HG02938 (cell line): ENCODE results near the gene CA10.

Experiments used
- ATAC-seq: cut with Tn5 transposase; IDR thresholded peaks from one replicate; pipeline ENCODE4 v1.9.1; 2021; ENCODE audit warnings: mild to moderate bottlenecking, moderate library complexity; ENCODE audit not compliant: unreplicated experiment

The CA10 gene

DNA sequence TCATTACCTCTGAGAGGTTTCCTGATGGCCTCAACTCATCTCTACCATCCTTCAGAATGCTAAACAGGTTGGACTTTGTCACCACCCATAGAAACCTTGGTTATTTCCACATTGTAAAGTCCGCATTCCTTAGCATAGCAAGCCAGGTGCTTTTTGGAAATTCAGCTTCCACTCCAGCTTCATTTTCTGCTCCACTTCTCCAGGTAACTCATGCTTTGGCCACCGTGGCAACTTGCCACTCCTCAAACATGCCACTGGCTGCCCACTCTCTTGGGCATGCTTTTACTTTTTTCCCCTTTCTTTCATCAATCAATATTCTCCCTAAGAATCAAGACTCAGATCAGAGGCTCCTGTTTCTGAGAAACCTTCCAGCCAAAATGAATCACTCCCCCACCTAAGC, 203.3 kb downstream of the CA10 start:
- no peak for ATAC-seq

DNA sequence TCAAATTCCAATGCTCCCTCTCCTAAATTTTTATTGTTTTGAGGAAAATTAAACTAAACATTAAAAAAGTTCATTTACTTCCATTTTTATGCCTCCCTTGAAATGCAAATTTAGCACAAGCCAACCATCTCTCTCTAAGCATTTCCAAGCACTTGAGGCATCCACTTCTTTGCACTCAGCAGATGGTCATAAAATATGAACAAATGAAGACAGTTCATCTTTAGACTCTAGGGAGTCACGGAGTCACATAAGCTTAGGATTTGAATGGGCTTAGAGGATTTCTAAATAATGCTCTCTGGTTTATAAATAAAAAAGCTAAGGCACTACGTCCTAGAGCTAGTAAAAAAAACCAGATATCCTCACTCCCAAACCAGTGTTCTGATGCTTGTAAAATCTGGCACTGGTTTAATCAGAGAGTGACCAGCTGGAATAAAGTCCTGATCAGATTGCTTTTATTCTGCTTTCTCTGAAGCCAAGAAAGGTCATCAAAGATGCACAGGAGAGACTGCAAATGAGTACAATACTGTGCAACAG, 204.2 kb downstream of the CA10 start:
- ATAC-seq: no peak

DNA sequence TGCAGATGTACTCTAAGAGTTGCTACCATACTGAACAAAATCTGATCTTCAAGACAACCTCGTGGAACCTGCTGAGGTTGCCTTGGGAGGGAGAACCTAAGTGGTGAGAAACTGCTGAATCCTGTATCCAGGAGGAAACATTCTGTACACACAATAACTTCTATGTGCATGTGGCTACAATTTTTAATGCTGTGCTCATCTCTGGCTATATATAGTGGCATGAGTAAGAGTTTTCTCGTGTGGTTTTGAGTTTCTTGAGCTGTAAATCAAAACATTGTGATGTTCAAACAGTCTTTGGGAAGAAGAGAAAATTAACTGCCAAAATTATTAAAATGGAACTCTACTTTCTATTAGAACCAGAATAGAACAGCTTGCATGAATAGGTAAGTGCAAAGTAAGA, 206.8 kb downstream of the CA10 start:
- no peak for ATAC-seq

DNA sequence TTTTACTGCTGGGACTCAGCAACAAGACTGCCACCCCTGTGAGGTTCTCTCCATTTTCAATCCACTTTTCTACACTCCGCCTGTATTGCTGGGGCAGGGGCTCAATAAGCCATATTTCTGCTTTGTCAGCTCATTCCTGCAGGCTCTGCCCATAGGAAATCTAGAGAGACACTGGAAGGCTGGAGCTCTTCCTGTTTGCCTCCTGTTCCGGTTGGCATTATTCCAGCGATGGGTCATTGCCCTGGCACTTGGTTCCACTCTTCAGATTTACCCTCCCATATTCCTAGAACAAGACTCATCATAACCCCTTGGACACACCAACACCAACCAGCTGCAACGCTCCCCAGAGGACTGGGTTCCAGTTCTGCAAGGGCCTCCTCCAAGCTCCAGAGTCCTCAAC, 210.4 kb downstream of the CA10 start:
- no peak for ATAC-seq

DNA sequence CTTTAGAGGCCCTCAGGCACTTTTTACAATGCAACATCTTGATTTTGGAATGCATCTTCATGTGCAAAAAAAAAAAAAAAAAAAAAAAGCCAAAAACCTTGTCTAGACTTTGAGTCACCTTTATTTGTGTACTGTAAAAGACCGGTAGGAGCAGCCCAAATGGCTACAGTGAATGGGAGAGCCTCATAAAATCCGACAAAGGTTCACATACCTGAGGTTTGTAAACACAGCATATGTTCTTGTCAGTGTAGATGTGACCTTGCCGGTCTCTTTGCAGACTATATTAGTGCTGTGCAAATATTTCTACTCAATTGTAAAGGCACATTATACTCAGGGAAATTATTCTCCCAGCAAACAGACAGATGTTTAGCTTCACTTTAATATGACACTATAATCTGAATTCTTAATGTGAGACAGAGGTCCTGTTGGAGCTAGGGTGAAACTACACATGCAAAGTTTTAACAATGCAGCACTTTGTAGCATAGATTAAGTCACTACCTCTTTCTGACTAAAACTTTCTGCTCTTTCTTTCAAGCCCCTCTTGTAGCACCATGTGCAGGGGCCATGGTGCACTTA, 211.3 kb downstream of the CA10 start:
- no peak for ATAC-seq

DNA sequence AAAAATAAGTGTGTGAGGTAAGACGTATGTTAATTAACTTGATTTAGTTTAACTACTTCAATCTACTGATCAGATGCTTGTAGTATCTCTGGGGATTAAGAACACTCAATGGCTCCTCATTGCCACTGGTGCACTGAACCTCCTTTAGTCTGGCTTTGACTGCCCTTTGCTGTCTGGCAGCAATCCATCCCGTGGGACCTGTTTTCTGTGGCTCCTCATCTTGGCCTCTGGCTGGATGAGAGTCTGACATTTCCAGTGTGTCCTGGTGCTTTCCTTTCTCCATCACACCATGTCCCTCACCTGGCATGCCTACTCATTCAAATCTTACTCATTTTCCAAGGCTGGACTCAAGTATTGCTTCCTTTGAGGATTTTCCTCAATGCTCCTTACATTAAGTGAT, 212.2 kb downstream of the CA10 start:
- no peak for ATAC-seq

DNA sequence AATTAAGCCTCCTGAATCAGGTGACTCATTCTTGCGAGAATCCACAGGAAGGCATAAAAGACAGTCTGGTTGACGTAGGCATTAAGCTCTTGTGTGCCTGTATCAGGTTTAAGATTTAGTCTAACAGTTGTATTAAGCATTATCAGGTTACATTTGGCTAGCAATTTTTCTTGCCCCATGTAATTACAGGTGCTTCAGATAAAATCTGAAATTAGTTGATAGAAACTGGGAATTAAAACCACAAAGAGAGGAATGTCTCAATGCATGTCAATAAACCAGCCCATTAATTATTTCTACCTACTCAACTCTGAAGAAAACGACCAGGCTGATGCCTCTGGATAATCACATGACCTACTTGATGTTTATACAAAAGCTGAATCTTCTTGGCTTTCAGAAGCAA, 217.2 kb downstream of the CA10 start:
- ATAC-seq: no peak

DNA sequence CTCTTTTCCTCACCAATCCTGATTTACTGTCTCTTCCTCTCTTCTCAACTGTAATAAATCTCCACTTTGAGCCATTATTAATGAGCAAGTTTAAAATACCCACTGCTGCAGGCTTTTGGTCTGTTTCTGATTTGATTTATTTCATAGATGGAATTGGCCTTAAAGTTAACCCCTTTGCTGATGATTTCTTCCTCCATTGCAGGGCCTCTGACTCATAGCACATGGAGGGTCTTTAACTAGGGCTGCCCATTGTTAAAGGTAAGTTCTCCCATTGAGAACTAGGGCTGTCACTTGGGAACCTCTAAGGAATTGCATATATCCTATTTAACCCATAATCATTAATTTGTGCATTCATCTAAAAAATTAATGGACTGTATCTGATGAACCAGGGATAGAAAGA, 221.2 kb downstream of the CA10 start:
- no peak for ATAC-seq

DNA sequence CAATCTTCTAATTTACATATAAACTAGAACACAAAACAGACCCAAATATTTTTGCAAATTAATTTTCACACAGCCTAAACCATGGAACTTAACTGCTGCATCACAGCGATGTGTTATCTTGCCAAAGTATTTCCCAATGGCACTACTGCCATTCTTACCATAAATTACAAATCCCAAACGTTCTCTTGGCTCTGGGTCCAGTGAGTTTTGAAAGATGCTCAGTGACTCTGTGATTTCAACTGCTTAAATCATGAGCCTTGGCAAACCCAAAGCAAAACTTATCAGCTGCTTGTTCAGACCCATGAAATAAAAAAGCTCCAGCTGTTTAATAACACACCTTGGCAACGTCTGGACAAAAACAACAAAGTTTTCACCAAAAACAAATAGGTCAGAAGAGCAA, 223.0 kb downstream of the CA10 start:
- ATAC-seq: no peak

DNA sequence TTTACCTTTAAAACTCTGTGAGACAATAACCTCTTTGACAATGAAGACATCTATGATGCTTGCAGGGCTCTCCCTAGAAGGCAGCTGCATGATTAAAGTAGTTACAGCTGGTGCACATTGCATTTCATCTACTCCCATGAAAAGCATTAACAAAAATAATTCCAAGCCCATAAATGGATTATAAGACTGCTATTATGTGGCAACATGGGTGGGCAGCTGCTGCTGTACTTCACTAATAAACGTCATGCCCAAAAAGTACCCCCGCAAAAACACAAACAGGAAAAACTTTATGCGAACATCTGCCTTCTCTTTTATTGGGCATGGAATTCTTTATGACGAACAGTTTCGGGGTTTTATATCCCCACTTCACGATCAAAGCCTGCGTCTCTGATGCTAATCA, 224.9 kb downstream of the CA10 start:
- no peak for ATAC-seq

DNA sequence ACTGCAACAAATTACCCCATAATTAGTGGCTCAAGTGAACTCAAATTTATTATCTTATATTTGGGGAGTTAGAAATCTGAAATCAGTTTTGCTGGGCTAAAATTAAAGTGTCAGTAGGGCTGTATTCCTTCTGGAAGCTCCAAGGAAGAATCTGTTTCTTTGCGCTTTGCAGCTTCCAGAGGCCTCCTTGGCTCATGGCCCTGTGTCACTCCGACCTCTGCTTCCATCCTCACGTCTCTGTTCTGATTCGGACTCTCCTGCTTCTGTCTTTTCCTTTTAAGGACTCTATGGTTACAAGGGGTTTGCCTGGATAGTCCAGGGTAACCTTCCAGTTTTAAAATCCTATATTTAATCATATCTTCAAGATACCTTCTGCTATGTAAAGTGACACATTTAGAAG, 232.1 kb downstream of the CA10 start:
- ATAC-seq: no peak

DNA sequence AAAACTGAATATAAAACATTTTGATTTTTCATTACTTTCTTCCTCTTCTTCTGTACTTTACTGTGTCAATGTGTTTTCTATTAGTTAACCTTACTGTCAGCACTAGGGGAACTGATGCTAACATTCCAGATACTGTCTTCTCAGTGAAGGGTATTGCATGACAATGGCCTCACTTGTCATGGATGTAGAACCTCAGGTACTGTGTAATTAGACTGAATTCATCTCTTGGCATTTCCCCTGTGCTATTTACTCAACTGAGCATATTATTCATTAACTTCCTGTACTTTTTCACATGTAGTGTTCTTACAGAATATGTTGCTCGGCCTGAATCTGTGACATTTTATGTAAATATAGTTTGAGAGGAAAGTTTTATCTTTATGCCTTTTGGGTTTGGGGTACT, 237.0 kb downstream of the CA10 start:
- no peak for ATAC-seq

DNA sequence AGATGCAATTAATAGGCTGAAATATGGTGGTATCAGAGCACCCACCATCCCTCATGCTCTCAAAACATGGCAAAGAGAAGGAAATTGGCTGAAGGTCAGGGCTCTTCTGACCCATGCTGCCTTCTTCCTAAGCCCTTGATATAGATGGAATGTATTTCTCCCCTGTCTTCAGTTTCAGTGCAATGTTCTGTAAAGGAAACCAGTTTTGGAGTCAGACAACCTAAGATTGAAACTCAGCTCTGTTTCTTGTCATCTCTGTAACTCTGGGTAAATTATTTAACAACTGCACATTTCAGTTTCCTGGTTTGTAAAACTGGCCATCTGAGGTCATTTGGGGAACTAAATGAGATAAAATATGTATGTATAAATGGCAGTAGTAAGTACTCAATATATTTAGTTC, 243.9 kb downstream of the CA10 start:
- peak; percentile 88 for ATAC-seq

DNA sequence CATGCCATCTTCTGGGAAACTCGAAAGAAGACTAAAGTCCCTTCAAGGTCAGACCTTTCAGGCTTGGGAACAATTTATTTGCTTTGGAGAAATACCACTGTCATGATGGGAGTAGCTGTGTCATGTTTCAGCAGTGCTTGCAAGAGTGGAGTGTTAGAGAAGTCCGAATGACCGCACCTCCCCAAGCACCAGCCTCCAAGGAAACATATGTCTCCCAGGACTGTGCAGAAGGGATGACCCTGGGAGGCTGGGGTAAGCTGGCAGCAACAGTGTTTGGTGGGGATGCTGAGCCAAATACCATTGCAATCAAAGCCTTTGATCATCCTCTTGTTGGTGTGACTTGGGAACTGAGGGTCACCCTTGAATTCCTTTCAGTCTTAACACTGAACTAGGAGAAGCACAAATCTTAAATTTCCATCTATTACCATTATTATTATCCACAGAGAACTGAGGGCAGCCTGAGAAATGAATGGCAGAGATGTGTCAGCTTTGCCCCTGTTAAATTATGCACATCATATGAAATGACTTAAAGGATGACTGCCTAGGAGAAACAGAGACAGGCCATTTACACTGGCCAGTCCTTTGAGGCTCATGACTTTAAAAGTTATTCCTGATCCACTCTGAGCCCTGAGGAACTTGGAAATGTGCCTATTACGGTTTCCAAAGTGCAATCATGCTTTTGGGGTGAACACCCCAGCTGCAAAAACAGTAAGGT, 244.9 kb downstream of the CA10 start:
- ATAC-seq: no peak

DNA sequence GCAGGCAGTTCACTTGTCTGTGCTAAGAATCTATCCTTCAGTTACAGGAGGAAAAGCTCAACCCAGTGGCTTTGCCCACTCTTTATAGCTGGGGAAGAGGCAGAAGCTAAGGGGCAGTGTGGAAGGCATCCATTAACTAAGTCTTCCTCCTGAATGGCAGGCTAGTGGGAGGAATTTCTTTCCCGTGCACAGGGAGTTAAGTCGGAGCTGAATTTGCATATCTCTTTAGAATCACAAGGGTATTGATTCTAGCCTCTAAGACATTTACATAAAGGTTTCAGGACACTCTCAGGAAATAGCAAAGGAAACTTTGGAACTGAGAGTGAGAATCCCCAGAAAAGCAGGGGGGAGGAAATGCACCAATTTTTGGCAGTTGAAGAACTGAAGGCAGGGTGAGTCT, 245.6 kb downstream of the CA10 start:
- ATAC-seq: no peak

DNA sequence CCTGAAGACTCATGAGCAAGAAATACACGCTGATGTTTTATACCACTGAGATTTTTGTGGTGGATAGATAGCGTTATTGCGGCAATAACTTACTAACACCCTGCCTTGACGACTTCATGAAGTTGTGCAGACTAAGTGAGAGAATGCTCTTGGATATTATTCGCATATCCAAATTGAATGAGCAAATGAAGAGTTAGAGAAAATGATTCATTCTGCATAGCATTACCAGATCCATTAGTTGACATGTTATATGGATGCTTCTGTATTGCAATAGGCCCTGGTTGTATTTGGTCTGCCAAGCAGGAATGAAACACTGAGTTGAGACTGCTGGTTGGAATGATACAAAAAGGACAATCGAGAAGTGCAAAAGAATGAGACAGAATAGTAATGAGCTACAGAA, 247.3 kb downstream of the CA10 start:
- ATAC-seq: no peak

DNA sequence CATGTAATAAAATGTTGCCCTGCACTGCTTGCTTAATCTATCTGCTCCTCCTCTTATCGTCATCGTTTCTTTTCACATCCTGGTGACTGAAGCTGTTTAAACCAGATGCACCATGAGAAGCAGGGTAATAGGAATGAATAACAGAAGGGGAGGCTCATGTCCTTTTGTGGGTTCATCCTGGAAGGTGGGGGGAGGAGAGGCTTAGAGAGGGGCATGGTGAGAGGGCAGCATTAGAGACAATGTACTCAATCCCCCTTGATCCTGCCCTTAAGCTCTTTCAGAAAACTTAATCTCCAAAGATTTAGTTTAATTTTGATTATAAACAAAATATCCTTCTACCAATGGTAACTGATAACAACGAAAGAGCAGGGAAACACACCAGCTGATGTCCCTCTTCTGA, 248.5 kb downstream of the CA10 start:
- no peak for ATAC-seq

DNA sequence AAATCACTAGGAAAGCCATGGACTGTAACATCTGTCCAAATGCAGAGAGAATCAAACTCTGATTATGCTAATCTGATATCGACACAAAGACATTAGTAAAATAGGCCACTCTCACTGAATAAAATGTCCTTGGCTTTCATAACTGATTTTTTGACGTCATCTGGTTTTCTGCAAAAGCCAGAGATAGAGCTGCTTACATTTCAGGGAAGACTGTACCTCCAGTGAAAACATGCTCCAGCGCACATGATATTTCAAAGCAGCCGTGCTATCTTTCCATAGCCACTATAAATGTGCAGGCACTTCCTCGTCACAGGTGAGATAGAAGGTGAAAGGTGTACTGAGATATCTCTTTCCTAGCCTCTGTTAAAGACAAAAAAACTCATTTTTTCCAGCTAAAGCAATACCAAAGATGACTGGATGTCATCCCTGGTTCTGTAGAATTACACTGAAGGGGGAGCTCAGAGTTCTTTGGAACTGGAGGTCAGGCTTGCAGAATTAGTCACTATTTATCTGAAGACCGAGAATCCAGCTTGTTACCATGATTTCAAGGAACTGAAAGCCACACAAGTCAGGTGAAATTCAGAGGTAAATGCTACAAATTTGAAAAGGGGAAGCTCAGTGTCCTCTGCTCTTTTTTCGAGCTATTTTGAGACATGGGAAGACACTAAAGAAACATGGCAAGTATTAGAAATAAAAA, 249.5 kb downstream of the CA10 start:
- ATAC-seq: peak; percentile 84

DNA sequence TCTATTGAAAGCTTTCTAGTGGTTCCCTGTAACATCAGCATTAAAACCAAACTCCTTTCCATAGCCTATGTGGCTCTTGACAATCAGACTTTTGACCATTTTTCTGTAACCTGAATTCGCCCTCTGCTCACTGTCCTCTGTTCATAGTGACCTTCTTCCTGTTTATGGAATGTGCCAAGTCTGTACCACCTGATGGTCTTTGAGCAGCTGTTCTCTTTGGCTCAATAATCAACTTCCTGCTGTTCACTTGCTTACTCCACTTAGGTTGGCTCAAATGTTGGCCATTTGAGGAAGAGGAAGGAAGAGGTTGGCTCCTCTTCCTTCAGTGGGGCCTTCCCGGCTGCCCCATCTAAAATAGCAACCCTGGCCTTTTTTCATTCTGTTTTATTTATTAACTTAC, 251.5 kb downstream of the CA10 start:
- ATAC-seq: no peak

DNA sequence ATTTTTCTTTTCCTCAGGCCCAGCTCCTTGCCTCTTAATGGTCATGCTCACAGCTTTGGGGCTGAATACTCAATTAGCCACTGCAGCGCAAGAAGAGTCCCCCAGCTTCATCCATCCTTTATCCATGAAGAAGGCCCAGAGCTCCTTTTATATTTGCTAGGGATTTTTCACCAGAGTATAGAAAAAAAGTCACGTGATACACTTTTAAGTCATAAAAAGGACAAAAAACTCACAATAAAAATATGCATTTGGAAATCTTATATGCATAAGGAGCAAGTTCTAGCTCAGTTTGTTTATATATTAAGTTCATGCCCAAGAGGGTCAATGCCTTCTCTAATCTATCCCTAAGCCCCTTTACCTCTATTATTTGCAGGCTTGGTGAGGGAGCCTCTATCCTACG, 254.1 kb downstream of the CA10 start:
- ATAC-seq: no peak

DNA sequence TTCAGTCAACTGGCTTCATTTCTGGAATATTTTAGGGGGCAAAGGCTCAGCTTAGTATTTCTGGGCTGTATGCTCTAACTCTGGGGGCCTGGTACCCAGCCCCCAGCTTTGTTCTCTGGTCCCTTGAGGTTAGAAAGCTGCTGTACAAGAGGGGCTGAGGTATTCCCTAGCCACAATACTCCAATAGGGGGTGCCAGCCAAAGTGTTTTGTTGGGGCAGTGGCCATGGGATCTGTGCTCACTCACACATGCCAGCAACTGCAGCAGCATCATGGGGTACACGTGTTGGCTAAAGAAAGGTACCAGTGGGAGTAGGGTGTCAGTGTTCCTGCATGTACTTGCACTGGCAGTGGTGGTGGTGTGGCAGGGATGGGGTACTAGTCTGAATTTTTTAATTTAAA, 257.3 kb downstream of the CA10 start:
- no peak for ATAC-seq

DNA sequence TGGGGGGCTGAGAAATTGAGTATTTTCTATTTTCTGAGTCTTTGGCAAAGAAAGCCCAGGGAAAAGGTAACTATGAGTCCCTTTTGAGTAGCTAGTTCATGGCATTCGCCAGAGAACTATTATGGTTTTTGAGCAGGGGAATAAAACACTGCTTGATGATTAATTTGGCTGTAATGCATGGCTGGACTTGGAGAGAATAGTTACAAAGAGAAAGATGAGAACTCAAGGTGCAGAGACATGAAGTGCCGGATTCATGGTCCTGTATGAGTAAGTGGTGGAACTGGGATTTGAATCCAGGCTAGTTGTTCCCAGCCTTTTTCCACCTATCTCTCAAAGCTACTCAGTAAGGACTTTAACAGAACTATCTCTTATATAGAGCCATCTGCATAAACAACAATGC, 266.6 kb downstream of the CA10 start:
- ATAC-seq: no peak
